NCI-H2081 treated with DMSO at 0.1 percent for 48 hours (cell line): Measurements from ENCODE around the gene MED20.
A peak's percentile ranks its signal among the peaks of the same experiment; 100 is the strongest.

ENCODE experiments used
- DNase-seq: peaks from one replicate; lab custom pipeline; 2025; lab: John Stamatoyannopoulos, UW

MED20 gene

GRCh38 chr6:41901882-41902519 is 18.9 kb downstream of the MED20 start:
- DNase-seq, result no peak

- DNase-seq, result no peak
Observed at GRCh38 chr6:41900861-41901260, 20.1 kb downstream of the MED20 start.

- no peak for DNase-seq
Observed at GRCh38 chr6:41896281-41896680, 24.7 kb downstream of the MED20 start.

GRCh38 chr6:41895300-41896233 is 25.4 kb downstream of the MED20 start, which contains the start of gene USP49:
TSS of gene USP49 (minus strand) at chr6:41895375. CDS start at chr6:41806983, 88,392 bp downstream.
- DNase-seq, result peak; percentile 50

GRCh38 chr6:41894366-41895299 is 26.3 kb downstream of the MED20 start:
- no peak for DNase-seq

- DNase-seq, result no peak
Observed at GRCh38 chr6:41892921-41893564, 27.9 kb downstream of the MED20 start.

GRCh38 chr6:41887331-41887751 is 33.6 kb downstream of the MED20 start:
- DNase-seq, result no peak

- DNase-seq, result no peak
Observed at GRCh38 chr6:41885930-41886329, 35.0 kb downstream of the MED20 start.

GRCh38 chr6:41884957-41885356 is 36.0 kb downstream of the MED20 start:
- DNase-seq, result no peak

- DNase-seq, result no peak
Observed at GRCh38 chr6:41881506-41881905, 39.4 kb downstream of the MED20 start.

GRCh38 chr6:41878961-41879405 is 42.0 kb downstream of the MED20 start:
- DNase-seq, result no peak

- no peak for DNase-seq
Observed at GRCh38 chr6:41878246-41878645, 42.7 kb downstream of the MED20 start.

- DNase-seq, result no peak
Observed at GRCh38 chr6:41877051-41877680, 43.8 kb downstream of the MED20 start.

- DNase-seq, result no peak
Observed at GRCh38 chr6:41874741-41875140, 46.2 kb downstream of the MED20 start.

GRCh38 chr6:41872147-41872546 is 48.8 kb downstream of the MED20 start:
- no peak for DNase-seq

- no peak for DNase-seq
Observed at GRCh38 chr6:41871691-41872090, 49.2 kb downstream of the MED20 start.

GRCh38 chr6:41859356-41859755 is 61.6 kb downstream of the MED20 start:
- DNase-seq, result no peak

- DNase-seq, result no peak
Observed at GRCh38 chr6:41858703-41859102, 62.2 kb downstream of the MED20 start.
